ENCODE data around the gene OOEP.
"Not testable (repeated sequence)": the region's sequence is repeated elsewhere in the genome, so short reads cannot be mapped to it uniquely, and the experiment has no call there.

OOEP gene

DNA sequence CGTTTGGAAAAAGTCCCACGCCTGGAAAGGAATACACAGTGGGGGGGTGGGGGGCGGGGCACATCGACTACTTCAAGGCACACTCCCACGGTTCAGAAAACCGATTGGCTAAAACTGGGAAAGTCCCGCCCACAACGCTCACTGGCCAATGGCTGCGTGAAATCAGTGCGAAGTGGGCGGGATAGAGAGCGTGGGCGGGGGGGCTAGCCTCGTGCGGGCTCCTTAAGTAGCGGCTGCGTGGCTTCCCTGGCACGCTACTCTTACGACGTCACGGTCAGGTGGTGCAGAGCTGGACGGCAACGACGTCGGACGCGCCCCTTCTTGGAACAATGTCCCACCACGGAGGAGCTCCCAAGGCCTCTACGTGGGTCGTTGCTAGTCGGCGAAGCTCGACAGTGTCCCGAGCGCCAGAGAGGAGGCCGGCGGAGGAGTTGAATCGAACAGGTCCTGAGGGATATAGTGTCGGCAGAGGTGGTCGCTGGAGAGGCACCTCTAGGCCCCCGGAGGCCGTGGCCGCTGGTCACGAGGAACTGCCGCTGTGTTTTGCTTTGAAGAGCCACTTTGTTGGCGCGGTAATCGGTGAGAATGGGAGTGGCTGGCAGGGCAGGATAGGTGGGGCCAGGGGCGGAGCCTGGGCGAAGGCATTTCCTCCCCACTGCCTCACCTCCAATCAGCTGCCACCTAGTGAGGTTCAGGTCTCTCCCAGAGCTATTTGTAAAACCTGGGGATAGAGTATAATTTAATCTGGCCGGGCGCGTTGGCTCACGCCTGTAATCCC lies 25.1 kb upstream of the OOEP start, which contains the start of gene DDX43:
Gene DDX43, plus strand, starts transcription at position 252 of the 778 bp plus-strand sequence. Its CDS starts 78 bp downstream, at position 330.
- H3K4me3 ChIP-seq (replicated peaks; ENCODE audit: low read depth, low read length), result no peak within 1 kb of the TSS
- no peak for DNase-seq (ENCODE audit: extremely low read depth, low read depth)
- TF ChIP-seq, protein P1, sequence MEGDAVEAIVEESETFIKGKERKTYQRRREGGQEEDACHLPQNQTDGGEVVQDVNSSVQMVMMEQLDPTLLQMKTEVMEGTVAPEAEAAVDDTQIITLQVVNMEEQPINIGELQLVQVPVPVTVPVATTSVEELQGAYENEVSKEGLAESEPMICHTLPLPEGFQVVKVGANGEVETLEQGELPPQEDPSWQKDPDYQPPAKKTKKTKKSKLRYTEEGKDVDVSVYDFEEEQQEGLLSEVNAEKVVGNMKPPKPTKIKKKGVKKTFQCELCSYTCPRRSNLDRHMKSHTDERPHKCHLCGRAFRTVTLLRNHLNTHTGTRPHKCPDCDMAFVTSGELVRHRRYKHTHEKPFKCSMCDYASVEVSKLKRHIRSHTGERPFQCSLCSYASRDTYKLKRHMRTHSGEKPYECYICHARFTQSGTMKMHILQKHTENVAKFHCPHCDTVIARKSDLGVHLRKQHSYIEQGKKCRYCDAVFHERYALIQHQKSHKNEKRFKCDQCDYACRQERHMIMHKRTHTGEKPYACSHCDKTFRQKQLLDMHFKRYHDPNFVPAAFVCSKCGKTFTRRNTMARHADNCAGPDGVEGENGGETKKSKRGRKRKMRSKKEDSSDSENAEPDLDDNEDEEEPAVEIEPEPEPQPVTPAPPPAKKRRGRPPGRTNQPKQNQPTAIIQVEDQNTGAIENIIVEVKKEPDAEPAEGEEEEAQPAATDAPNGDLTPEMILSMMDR (IDR thresholded peaks at IDR 0.05; ENCODE audit: low read depth, low read length, missing control alignments), result no peak

DNA sequence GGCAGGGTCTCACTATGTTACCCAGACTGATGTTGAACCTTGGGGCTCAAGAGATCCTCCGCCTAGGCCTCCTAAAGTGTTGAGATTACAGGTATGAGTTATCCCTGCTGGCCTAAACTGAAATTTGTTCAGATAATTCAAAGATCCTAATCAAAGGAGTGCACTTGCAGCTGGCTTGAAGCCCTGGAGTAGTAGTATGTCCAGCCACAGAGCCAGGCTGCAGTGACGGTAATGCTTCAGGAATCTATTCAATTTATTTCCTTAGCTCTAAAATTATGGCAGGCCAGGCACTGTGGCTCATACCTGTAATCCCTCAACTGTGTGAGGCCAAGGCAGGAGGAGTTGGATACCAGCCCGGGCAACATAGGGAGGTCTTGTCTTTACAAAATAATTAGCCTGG lies 23.6 kb upstream of the OOEP start:
- H3K4me3 ChIP-seq (replicated peaks; ENCODE audit: low read depth, low read length), result no peak overlapping the region
- DNase-seq (ENCODE audit: extremely low read depth, low read depth), result no peak
- TF ChIP-seq, protein P1 (IDR thresholded peaks at IDR 0.05; ENCODE audit: low read depth, low read length, missing control alignments), result no peak

DNA sequence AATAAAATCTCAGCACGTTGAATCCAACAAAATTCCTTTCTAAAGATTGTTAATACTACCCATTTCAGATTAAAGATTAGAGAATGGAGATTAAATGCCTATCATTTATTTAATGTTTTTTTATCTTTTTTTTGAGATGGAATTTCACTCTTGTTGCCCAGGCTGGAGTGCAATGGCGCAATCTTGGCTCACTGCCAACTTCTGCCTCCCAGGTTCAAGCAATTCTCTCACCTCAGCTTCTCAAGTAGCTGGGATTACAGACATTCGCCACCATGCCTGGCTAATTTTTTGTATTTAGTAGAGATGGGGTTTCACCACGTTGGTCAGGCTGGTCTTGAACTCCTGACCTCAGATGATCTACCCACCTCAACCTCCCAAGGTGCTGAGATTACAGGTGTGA lies 22.5 kb upstream of the OOEP start:
- not testable (repeated sequence) for DNase-seq (ENCODE audit: extremely low read depth, low read depth); H3K4me3 ChIP-seq (replicated peaks; ENCODE audit: low read depth, low read length)

DNA sequence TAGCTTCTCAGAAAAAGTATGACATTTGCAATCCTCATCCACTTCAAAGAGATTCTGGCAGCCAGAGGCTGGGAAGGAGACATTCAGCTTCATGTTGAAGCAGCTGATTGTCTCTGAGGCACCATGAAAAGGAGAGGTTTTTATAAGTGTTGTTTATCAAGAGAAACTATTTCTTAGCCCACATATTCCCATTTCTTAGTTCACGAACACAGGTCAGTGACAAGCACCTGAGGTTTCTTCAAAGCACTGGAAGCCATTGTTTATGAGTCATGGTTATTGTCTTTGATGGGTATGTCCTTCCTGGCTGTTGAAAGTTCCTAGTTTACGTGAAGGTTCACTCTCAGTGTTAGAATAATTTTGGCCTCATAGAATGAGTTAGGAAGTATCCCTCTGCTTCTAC lies 22.0 kb upstream of the OOEP start:
- DNase-seq (ENCODE audit: extremely low read depth, low read depth), result no peak
- TF ChIP-seq, protein P1 (IDR thresholded peaks at IDR 0.05; ENCODE audit: low read depth, low read length, missing control alignments), result no peak
- H3K4me3 ChIP-seq (replicated peaks; ENCODE audit: low read depth, low read length), result no peak overlapping the region

DNA sequence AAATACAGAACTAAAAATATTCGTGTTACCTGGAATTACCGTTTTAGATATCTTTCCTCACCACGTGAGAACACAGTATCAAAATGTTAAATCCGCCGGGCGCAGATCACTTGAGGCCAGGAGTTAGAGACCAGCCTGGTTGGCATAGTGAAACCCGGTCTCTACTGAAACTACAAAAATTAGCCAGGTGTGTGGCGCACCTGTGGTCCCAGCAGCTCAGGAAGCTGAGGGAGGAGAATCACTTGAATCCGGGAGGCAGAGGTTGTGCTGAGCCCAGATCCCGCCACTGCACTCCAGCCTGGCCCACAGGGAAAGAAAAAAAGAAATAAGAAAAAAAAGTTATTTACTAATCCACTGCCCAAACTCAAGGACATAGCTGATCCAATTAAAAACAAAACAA lies 20.2 kb upstream of the OOEP start:
- TF ChIP-seq, protein P1 (IDR thresholded peaks at IDR 0.05; ENCODE audit: low read depth, low read length, missing control alignments), result no peak
- DNase-seq (ENCODE audit: extremely low read depth, low read depth), result no peak
- H3K4me3 ChIP-seq (replicated peaks; ENCODE audit: low read depth, low read length), result no peak overlapping the region

DNA sequence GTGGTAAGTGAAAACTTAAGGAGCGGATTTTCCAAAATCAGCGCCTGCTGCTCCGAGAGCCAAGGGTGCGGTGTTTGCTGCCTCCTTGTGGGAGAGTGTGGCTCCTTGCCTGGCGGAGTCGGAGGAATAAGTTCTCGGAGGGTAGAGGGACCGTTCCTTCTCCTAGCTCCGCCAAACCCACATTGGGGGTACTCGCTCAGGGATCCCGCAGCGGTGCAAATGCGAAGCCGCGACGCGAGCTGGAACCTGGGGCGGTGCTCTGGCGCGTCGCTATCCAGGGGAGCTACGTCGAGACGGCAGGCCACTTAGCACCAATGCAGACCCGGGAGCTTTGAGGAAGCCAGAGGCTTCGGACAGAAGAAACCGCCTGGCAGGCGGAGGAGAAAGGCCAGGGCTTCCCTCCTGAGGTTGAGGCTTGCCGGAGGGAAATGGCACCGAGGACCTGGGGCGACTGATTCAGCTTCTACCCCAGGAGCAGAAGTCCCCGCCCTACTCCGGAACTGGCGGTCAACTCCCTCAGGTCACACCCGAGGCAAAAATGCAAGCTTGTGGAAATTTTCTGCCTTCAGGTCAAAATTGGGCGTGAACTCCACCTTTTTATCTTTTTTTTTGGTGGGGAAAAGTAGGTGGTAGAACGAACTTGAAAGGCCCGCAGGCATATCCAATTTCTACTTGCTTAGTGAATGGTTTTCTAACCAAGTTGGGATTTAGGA lies 19.3 kb upstream of the OOEP start:
- TF ChIP-seq, protein P1 (IDR thresholded peaks at IDR 0.05; ENCODE audit: low read depth, low read length, missing control alignments), result peak; percentile 83
- peak overlapping the region; percentile 50 for H3K4me3 ChIP-seq (replicated peaks; ENCODE audit: low read depth, low read length)
- DNase-seq (ENCODE audit: extremely low read depth, low read depth), result peak; percentile 30

DNA sequence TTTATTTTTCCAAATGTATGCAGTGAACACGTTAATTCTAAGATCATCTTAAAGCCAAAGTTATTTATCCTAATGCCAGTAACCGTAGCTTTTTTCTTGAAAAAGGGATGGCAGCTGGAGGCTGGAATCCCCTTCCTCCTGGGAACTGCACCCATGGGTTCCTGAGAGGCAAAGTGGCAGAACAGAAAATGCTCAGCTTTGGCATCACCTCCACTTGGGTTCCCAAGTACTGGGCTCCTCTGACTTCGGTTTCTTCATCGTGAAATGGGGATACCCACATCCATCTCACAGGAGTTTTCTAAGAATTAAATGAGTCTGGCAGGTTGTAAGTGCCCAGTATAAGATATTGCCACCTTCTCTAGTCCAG lies 18.7 kb upstream of the OOEP start:
- TF ChIP-seq, protein P1 (IDR thresholded peaks at IDR 0.05; ENCODE audit: low read depth, low read length, missing control alignments), result no peak
- peak overlapping the region; percentile 50 for H3K4me3 ChIP-seq (replicated peaks; ENCODE audit: low read depth, low read length)
- no peak for DNase-seq (ENCODE audit: extremely low read depth, low read depth)

Measured in HFF-Myc (cell line).